IMR-90 (cell line): ENCODE data around the gene SYNE3. TPM values are rescaled to one million over a fixed set of nuclear protein-coding genes. Genes with fewer than 3 reads are reported as not detected.

Source experiments
- ATAC-seq: fragments of 200-7000 bp; cut with Tn5 transposase; 2 replicates; pipeline ENCODE4 v1.9.1; 2020; ENCODE audit warnings: low read depth, mild to moderate bottlenecking, moderate library complexity
- BruUV-seq: library from RNA; stranded (reverse); fragments of 400-500 nt; replicated peaks from 2 replicates; lab custom pipeline; 2021; lab: Mats Ljungman, UMichigan
- CTCF ChIA-PET: fragments of 300-600 bp; formaldehyde crosslinking; extraction: SDS; loops from one replicate; lab custom pipeline; 2021; ENCODE audit warnings: antibody characterized with exemption; lab: Yijun Ruan, JAX
- POLR2A ChIA-PET: fragments of 300-600 bp; sonication (Branson Sonifier 250); formaldehyde crosslinking; loops from one replicate; lab custom pipeline; 2022; ENCODE audit warnings: antibody characterized with exemption; ENCODE audit not compliant: unreplicated experiment; lab: Charles Lee
- DNase-seq: peaks from one replicate; pipeline ENCODE4 v3.0.0; 2013
- H2AFZ ChIP-seq: replicated peaks from 2 replicates; pipeline ENCODE3; 2013; ENCODE audit warnings: low read length, mild to moderate bottlenecking; ENCODE audit not compliant: poor library complexity
- H2AK5ac ChIP-seq: 2 replicates; pipeline ENCODE4 v1.6.1; 2013; ENCODE audit warnings: low read depth, low read length, inconsistent platforms
- H2AK9ac ChIP-seq: replicated peaks from 2 replicates; pipeline ENCODE3; 2013; ENCODE audit warnings: mild to moderate bottlenecking, low read depth, low read length, moderate library complexity; ENCODE audit not compliant: poor library complexity
- H2BK120ac ChIP-seq: 2 replicates; pipeline ENCODE4 v1.6.1; 2013; ENCODE audit warnings: low read depth, low read length, inconsistent platforms
- H2BK15ac ChIP-seq: 3 replicates; pipeline ENCODE4 v1.6.1; 2013; ENCODE audit warnings: low read depth, low read length, inconsistent platforms
- H2BK20ac ChIP-seq: 2 replicates; pipeline ENCODE4 v1.6.1; 2013; ENCODE audit warnings: low read depth, mild to moderate bottlenecking, inconsistent platforms, low read length, moderate library complexity
- H2BK5ac ChIP-seq: 2 replicates; pipeline ENCODE4 v1.6.1; 2013; ENCODE audit warnings: mild to moderate bottlenecking, low read depth, low read length, inconsistent platforms; ENCODE audit not compliant: poor library complexity, severe bottlenecking
- H3K14ac ChIP-seq: replicated peaks from 2 replicates; pipeline ENCODE4 v1.6.1; 2013; ENCODE audit warnings: low read depth, low read length, inconsistent platforms
- H3K18ac ChIP-seq: 2 replicates; pipeline ENCODE4 v1.6.1; 2013; ENCODE audit warnings: low read depth, low read length, control low read depth
- H3K23ac ChIP-seq: 2 replicates; pipeline ENCODE4 v1.6.1; 2013; ENCODE audit warnings: low read depth, low read length, inconsistent platforms
- H3K27ac ChIP-seq: 2 replicates; pipeline ENCODE4 v1.5.1; 2013; ENCODE audit warnings: mild to moderate bottlenecking, control low read depth, low read length; ENCODE audit not compliant: insufficient read depth
- H3K27me3 ChIP-seq: 2 replicates; pipeline ENCODE4 v1.6.1; 2013; ENCODE audit warnings: low read length; ENCODE audit not compliant: control insufficient read depth, insufficient read depth
- H3K36me3 ChIP-seq: 2 replicates; pipeline ENCODE4 v1.6.1; 2013; ENCODE audit warnings: low read length, mixed read lengths; ENCODE audit not compliant: control insufficient read depth, insufficient read depth
- H3K4ac ChIP-seq: 2 replicates; pipeline ENCODE4 v1.6.1; 2013; ENCODE audit warnings: low read depth, low read length, inconsistent platforms
- H3K4me1 ChIP-seq: 2 replicates; pipeline ENCODE4 v1.6.1; 2013; ENCODE audit warnings: low read length, mixed read lengths; ENCODE audit not compliant: control insufficient read depth, insufficient read depth
- H3K4me2 ChIP-seq: 2 replicates; pipeline ENCODE4 v1.6.1; 2013; ENCODE audit warnings: low read depth, mild to moderate bottlenecking, control low read depth, low read length, moderate library complexity
- H3K4me3 ChIP-seq: 2 replicates; pipeline ENCODE4 v1.5.1; 2013; ENCODE audit warnings: low read depth, mild to moderate bottlenecking, control low read depth, low read length, moderate library complexity; ENCODE audit not compliant: insufficient read depth
- H3K56ac ChIP-seq: 2 replicates; pipeline ENCODE4 v1.6.1; 2013; ENCODE audit warnings: low read length, inconsistent platforms; ENCODE audit not compliant: insufficient read depth; ENCODE audit errors: extremely low read depth
- H3K79me1 ChIP-seq, 2 experiments: 2 replicates each; pipeline ENCODE4 v1.6.1; 2013; ENCODE audit warnings: low read length in 2 of 2, inconsistent platforms in 1 of 2, low read depth in 1 of 2
- H3K9ac ChIP-seq: 2 replicates; pipeline ENCODE4 v1.6.1; 2013; ENCODE audit warnings: low read depth, low read length, control low read depth
- H3K9me1 ChIP-seq: 2 replicates; pipeline ENCODE4 v1.6.1; 2013; ENCODE audit warnings: low read length, inconsistent platforms; ENCODE audit not compliant: insufficient read depth
- H3K9me3 ChIP-seq: 2 replicates; pipeline ENCODE4 v1.6.1; 2013; ENCODE audit warnings: low read length; ENCODE audit not compliant: control insufficient read depth, insufficient read depth
- H4K20me1 ChIP-seq: 2 replicates; pipeline ENCODE4 v1.6.1; 2013; ENCODE audit warnings: low read length, inconsistent platforms; ENCODE audit not compliant: insufficient read depth
- H4K5ac ChIP-seq: 2 replicates; pipeline ENCODE4 v1.6.1; 2013; ENCODE audit warnings: mild to moderate bottlenecking, low read depth, low read length, control low read depth
- H4K8ac ChIP-seq, 2 experiments: 2 replicates each; pipeline ENCODE4 v1.6.1; 2013; ENCODE audit warnings: low read depth in 2 of 2, low read length in 2 of 2, control low read depth in 1 of 2, inconsistent platforms in 1 of 2
- H4K91ac ChIP-seq: 2 replicates; pipeline ENCODE4 v1.6.1; 2013; ENCODE audit warnings: low read depth, low read length, inconsistent platforms; ENCODE audit not compliant: insufficient read depth
- BHLHE40 ChIP-seq: fragments of 150-350 bp; IDR thresholded peaks from 2 replicates; pipeline ENCODE4 v1.6.1; 2016; ENCODE audit warnings: mild to moderate bottlenecking, low read depth, low read length
- FOS ChIP-seq: fragments of 150-350 bp; IDR thresholded peaks from 2 replicates; pipeline ENCODE4 v1.6.1; 2016; ENCODE audit warnings: low read depth, low read length
- MAZ ChIP-seq: IDR thresholded peaks from 2 replicates; pipeline ENCODE4 v1.6.1; 2012; ENCODE audit warnings: low read depth, mild to moderate bottlenecking, low read length, improper control_type of control experiment, moderate library complexity, borderline replicate concordance
- MXI1 ChIP-seq: IDR thresholded peaks from 2 replicates; pipeline ENCODE4 v1.6.1; 2012; ENCODE audit warnings: low read depth, mild to moderate bottlenecking, low read length, moderate library complexity, borderline replicate concordance
- NFE2L2 ChIP-seq: fragments of 150-350 bp; IDR thresholded peaks from 2 replicates; pipeline ENCODE4 v1.6.1; 2016; ENCODE audit warnings: low read depth, mild to moderate bottlenecking, low read length
- RCOR1 ChIP-seq: IDR thresholded peaks from 2 replicates; pipeline ENCODE4 v1.6.1; 2012; ENCODE audit warnings: mild to moderate bottlenecking, low read length, improper control_type of control experiment; ENCODE audit not compliant: insufficient replicate concordance
- RFX5 ChIP-seq: IDR thresholded peaks from 2 replicates; pipeline ENCODE4 v1.8.0; 2012; ENCODE audit warnings: low read depth, mild to moderate bottlenecking, low read length, moderate library complexity
- SMC3 ChIP-seq: fragments of 150-350 bp; IDR thresholded peaks from 2 replicates; pipeline ENCODE4 v1.6.1; 2016; ENCODE audit warnings: low read depth, mild to moderate bottlenecking, antibody characterized with exemption, low read length, moderate library complexity
- whole genome bisulfite sequencing, 2 experiments: methylation state at CpG; one replicate each; pipeline versions ENCODE4 v1.1.5 to v1.1.7; 2013; ENCODE audit warnings: missing lambda C conversion rate in 2 of 2; ENCODE audit not compliant: insufficient read length in 1 of 2; ENCODE audit errors: extremely low coverage in 2 of 2; 5-methylcytosine and 5-hydroxymethylcytosine counted together
- dilution Hi-C: fragments of 300-500 bp; cut with HindIII; formaldehyde crosslinking; loops from one replicate; pipeline ENCODE4 v1.14.3; 2018; ENCODE audit warnings: low sequenced_read_pairs; ENCODE audit not compliant: unreplicated experiment
- in situ Hi-C: fragments of 300-500 bp; cut with MboI; formaldehyde crosslinking; loops from 3 replicates; pipeline ENCODE4 v1.14.3; 2019; ENCODE audit warnings: low sequenced_read_pairs, inconsistent platforms, mixed read lengths
- intact Hi-C: fragments of 100-400 bp; cut with micrococcal nuclease; formaldehyde crosslinking; loops from 2 replicates; pipeline ENCODE4 v1.10.0; 2022
- polyA plus RNA-seq, 3 experiments: library from polyadenylated mRNA; depleted of rRNA; stranded (reverse); fragments of >200 nt; gene quantifications; 2 replicates each; pipeline ENCODE4 v1.2.3, GENCODE V29; 2012; ENCODE audit warnings: low replicate concordance in 1 of 3
- total RNA-seq: library from RNA; depleted of rRNA; stranded (reverse); fragments of >200 nt; gene quantifications from 2 replicates; pipeline ENCODE4 v1.2.3, GENCODE V29; 2012
- TF ChIP-seq, protein P1 (sequence below): fragments of 150-350 bp; IDR thresholded peaks from 2 replicates; pipeline ENCODE4 v1.6.1; 2016; ENCODE audit warnings: low read depth, mild to moderate bottlenecking, low read length, moderate library complexity, borderline replicate concordance
- TF ChIP-seq, protein P2 (sequence below): conservative IDR thresholded peaks from 2 replicates; pipeline ENCODE4 v1.5.1; 2012; ENCODE audit warnings: mild to moderate bottlenecking, low read depth, low read length, improper control_type of control experiment

The SYNE3 gene
- total and polyA plus RNA-seq, 2 of the 4 experiments (the other 2 are of a cell fraction), result 2.9 to 5.0 TPM

DNA sequence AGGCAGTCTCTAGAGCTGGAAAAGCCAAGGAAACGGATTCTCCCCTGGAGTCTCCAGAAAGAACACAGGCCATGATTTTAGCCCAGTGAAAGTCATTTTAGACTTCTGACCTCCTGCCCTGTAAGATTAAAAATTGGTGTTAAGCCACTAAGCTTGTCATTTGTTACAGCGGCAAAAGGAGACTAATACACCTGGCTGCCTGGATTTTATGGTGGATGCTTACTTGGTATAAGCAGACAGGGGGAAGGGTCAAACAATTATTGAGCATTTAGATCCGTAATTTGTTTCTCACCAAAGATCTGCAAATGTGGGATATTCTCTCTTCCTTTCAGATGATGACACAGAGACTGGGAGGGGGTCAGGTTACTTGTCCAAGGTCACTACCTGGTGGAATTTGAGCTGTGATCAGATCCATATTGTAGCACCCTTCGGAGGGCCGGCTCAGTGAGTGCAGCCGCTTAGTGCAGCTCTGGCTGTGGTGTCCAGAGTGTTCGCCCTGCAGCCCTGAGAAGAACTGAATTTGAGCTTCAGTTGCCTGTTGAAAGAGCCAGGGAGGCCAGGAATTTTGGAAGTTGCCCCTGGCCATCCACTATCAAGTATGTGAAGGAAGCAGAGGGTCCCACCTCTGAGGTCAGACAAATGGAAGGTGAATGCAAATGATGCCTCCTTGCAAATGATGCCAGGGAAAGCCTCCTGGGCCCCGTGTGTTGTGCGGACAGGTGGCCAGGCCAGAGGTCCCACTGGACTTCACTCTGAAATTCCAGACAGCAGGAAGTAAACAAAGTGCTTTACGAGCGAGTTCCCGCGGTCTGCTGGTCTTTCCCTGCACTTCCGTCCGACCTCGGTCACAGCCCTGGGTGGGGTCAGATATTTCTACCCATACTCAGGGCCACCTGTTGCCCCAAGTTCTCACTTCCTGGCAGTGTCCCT lies 33.5 kb upstream of the SYNE3 start:
- Histone ChIP-seq H3K18ac (no peak overlapping the region), H2AK9ac (no peak overlapping the region), H4K8ac (no peak overlapping the region), H2AK5ac (no peak overlapping the region), H3K36me3 (peaks cover 2% of the 10 kb centered on the region; the same call in 1 of the 2 replicates), H3K79me1 (peaks cover 13 to 33% of the 10 kb centered on the region in 2 experiments; a peak in 3 of 4 replicates), H3K4me3 (no peak overlapping the region), H2AFZ (no peak overlapping the region), H3K4me1 (peaks cover 13% of the 10 kb centered on the region), H2BK5ac (no peak overlapping the region), H3K4me2 (no peak overlapping the region), H4K5ac (no peak overlapping the region), H3K4ac (no peak overlapping the region), H2BK120ac (no peak overlapping the region), H2BK20ac (no peak overlapping the region), H4K91ac (no peak overlapping the region), H3K27ac (no peak overlapping the region), H2BK15ac (no peak overlapping the region), H3K14ac (no peak overlapping the region), H4K20me1 (peaks cover 4% of the 10 kb centered on the region; the same call in 1 of the 2 replicates), H3K9me1 (peaks cover 14% of the 10 kb centered on the region), H3K23ac (no peak overlapping the region), H3K9me3 (peaks cover 5% of the 10 kb centered on the region), H3K9ac (no peak overlapping the region), H3K27me3 (no peaks in the 10 kb centered on the region), H3K56ac (no peak overlapping the region)
- dilution Hi-C loops, result loop anchor here (25.0 kb wide), 1 partner anchor 237 kb away; no protein-coding TSS in a partner anchor
- no peak for TF ChIP-seq RCOR1
- no peak for TF ChIP-seq RFX5
- TF ChIP-seq SMC3, result no peak
- no peak for TF ChIP-seq NFE2L2
- TF ChIP-seq MAZ, result no peak
- TF ChIP-seq, protein P1, sequence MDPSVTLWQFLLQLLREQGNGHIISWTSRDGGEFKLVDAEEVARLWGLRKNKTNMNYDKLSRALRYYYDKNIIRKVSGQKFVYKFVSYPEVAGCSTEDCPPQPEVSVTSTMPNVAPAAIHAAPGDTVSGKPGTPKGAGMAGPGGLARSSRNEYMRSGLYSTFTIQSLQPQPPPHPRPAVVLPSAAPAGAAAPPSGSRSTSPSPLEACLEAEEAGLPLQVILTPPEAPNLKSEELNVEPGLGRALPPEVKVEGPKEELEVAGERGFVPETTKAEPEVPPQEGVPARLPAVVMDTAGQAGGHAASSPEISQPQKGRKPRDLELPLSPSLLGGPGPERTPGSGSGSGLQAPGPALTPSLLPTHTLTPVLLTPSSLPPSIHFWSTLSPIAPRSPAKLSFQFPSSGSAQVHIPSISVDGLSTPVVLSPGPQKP, result no peak
- no peak for TF ChIP-seq FOS
- TF ChIP-seq BHLHE40, result no peak
- TF ChIP-seq, protein P2, sequence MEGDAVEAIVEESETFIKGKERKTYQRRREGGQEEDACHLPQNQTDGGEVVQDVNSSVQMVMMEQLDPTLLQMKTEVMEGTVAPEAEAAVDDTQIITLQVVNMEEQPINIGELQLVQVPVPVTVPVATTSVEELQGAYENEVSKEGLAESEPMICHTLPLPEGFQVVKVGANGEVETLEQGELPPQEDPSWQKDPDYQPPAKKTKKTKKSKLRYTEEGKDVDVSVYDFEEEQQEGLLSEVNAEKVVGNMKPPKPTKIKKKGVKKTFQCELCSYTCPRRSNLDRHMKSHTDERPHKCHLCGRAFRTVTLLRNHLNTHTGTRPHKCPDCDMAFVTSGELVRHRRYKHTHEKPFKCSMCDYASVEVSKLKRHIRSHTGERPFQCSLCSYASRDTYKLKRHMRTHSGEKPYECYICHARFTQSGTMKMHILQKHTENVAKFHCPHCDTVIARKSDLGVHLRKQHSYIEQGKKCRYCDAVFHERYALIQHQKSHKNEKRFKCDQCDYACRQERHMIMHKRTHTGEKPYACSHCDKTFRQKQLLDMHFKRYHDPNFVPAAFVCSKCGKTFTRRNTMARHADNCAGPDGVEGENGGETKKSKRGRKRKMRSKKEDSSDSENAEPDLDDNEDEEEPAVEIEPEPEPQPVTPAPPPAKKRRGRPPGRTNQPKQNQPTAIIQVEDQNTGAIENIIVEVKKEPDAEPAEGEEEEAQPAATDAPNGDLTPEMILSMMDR, result no peak
- no peak for TF ChIP-seq MXI1
- POLR2A ChIA-PET, result no interaction called here
- in situ Hi-C loops, result loop anchor here (10.0 to 25.0 kb wide), 4 partner anchors 445 to 862 kb away; partner anchors contain the start of gene BDKRB1
- DNase-seq (no peak), ATAC-seq (no peak)
- 83% methylated on average over 11 of the region's 16 CpGs; no CpG with 5 or more reads in 1 of the 2 experiments for WGBS, 2 experiments
- no TSS peak for BruUV-seq
- intact Hi-C loops, result no loop called here
- CTCF ChIA-PET, result no interaction called here
